Neural crest cell (in vitro differentiated cells): ENCODE measurements around the gene CD248. TPM values are rescaled to one million over a fixed set of nuclear protein-coding genes. Genes with fewer than 3 reads are reported as not detected.
"Not testable (repeated sequence)": the region's sequence is repeated elsewhere in the genome, so short reads cannot be mapped to it uniquely, and the experiment has no call there.

Source experiments
- DNase-seq: peaks from one replicate; pipeline ENCODE4 v3.0.0; 2021; ENCODE audit warnings: low read depth, mixed read lengths, low spot score
- H3K27ac Mint-ChIP-seq: one replicate; pipeline ENCODE4 v1.8.0; 2021; ENCODE audit warnings: mild to moderate bottlenecking, mixed read lengths; ENCODE audit not compliant: unreplicated experiment
- H3K27me3 Mint-ChIP-seq: 2 replicates; pipeline ENCODE4 v1.8.0; 2021; ENCODE audit warnings: low read depth, mild to moderate bottlenecking, mixed read lengths
- H3K36me3 Mint-ChIP-seq: 2 replicates; pipeline ENCODE4 v1.8.0; 2021; ENCODE audit warnings: low read depth, mild to moderate bottlenecking, mixed read lengths
- H3K4me1 Mint-ChIP-seq: 2 replicates; pipeline ENCODE4 v1.8.0; 2021; ENCODE audit warnings: mixed read lengths
- H3K4me3 Mint-ChIP-seq: one replicate; pipeline ENCODE4 v1.8.0; 2021; ENCODE audit warnings: mild to moderate bottlenecking, mixed read lengths
- H3K9me3 Mint-ChIP-seq: 2 replicates; pipeline ENCODE4 v1.8.0; 2021; ENCODE audit warnings: mixed read lengths
- CTCF ChIP-seq: fragments of 200-600 bp; sonication (generic); conservative IDR thresholded peaks from 2 replicates; pipeline ENCODE4 v1.5.0; 2021; ENCODE audit warnings: antibody characterized with exemption, mild to moderate bottlenecking
- total RNA-seq: library from RNA; stranded (reverse); gene quantifications from 2 replicates; pipeline ENCODE4 v1.2.1, GENCODE V29; 2021

Gene CD248
- total RNA-seq, 1 donor from 2014 or later = 4.2 TPM

GRCh38 chr11:66313321-66314185 lies 3.3 kb downstream of the CD248 start:
- H3K9me3 Mint-ChIP-seq = no peaks in the 10 kb centered on the region
- peak overlapping the region; percentile 89 for H3K27ac Mint-ChIP-seq
- DNase-seq = no peak
- peaks cover 2% of the 10 kb centered on the region for H3K27me3 Mint-ChIP-seq
- H3K36me3 Mint-ChIP-seq = no peaks in the 10 kb centered on the region
- TF ChIP-seq CTCF = peak; percentile 14
- peak overlapping the region; percentile 93 for H3K4me3 Mint-ChIP-seq
- peaks cover 36% of the 10 kb centered on the region for H3K4me1 Mint-ChIP-seq

- Mint-ChIP-seq H3K36me3 (no peaks in the 10 kb centered on the region), H3K27me3 (peaks cover 2% of the 10 kb centered on the region), H3K4me1 (peaks cover 29% of the 10 kb centered on the region), H3K9me3 (no peaks in the 10 kb centered on the region), H3K27ac (peak overlapping the region; percentile 93), H3K4me3 (peak overlapping the region; percentile 93)
- peak; percentile 15 for TF ChIP-seq CTCF
- DNase-seq = peak; percentile 100
Measured at GRCh38 chr11:66312549-66313320, 4.1 kb downstream of the CD248 start.

GRCh38 chr11:66311965-66312548 lies 4.8 kb downstream of the CD248 start:
- H3K4me1 Mint-ChIP-seq = peaks cover 22% of the 10 kb centered on the region
- peaks cover 5% of the 10 kb centered on the region for H3K27me3 Mint-ChIP-seq
- no peaks in the 10 kb centered on the region for H3K36me3 Mint-ChIP-seq

GRCh38 chr11:66311470-66311964 lies 5.3 kb downstream of the CD248 start:
- Mint-ChIP-seq H3K4me1 (peaks cover 22% of the 10 kb centered on the region), H3K27me3 (peaks cover 5% of the 10 kb centered on the region)

More at GRCh38 chr11:66311965-66312548, 4.8 kb downstream of the CD248 start:
- Mint-ChIP-seq H3K4me3 (peak overlapping the region; percentile 93), H3K9me3 (no peaks in the 10 kb centered on the region), H3K27ac (peak overlapping the region; percentile 93)
- peak; percentile 88 for TF ChIP-seq CTCF
- DNase-seq = peak; percentile 72

GRCh38 chr11:66310803-66311440 lies 5.9 kb downstream of the CD248 start:
- not testable (repeated sequence) for DNase-seq, H3K36me3 Mint-ChIP-seq, H3K27me3 Mint-ChIP-seq, H3K9me3 Mint-ChIP-seq, H3K27ac Mint-ChIP-seq
- peaks cover 22% of the 10 kb centered on the region for H3K4me1 Mint-ChIP-seq
- peak overlapping the region; percentile 44 for H3K4me3 Mint-ChIP-seq

More at GRCh38 chr11:66311470-66311964, 5.3 kb downstream of the CD248 start:
- H3K27ac Mint-ChIP-seq = peak overlapping the region; percentile 93
- DNase-seq = no peak
- peak overlapping the region; percentile 93 for H3K4me3 Mint-ChIP-seq
- H3K36me3 Mint-ChIP-seq = no peaks in the 10 kb centered on the region
- H3K9me3 Mint-ChIP-seq = no peaks in the 10 kb centered on the region
- no peak for TF ChIP-seq CTCF
